K562 (cell line): Measurements from ENCODE around the gene FOXN1. TPM values are rescaled to one million over a fixed set of nuclear protein-coding genes. Genes with fewer than 3 reads are reported as not detected.
A peak's percentile ranks its signal among the peaks of the same experiment; 100 is the strongest.

ENCODE experiments used
- ATAC-seq: fragments of 200-7000 bp; cut with Tn5 transposase; 3 replicates; pipeline ENCODE4 v1.9.1; 2020; ENCODE audit warnings: moderate library complexity
- BruUV-seq: library from RNA; stranded (reverse); fragments of 400-500 nt; replicated peaks from 2 replicates; lab custom pipeline; 2021; lab: Mats Ljungman, UMichigan
- CTCF ChIA-PET: fragments of 300-600 bp; formaldehyde crosslinking; extraction: SDS; loops from one replicate; lab custom pipeline; 2021; ENCODE audit warnings: low intra/inter-chr PET ratio; lab: Yijun Ruan, JAX
- POLR2A ChIA-PET: fragments of 300-600, 350-650 bp; sonication (Branson Sonifier 250); formaldehyde crosslinking; extraction: SDS; loops from one replicate; lab custom pipeline; 2021; ENCODE audit warnings: antibody characterized with exemption, inconsistent platforms; lab: Yijun Ruan, JAX
- DNase-seq, 4 experiments: peaks; one replicate each; pipeline versions ENCODE4 v3.0.0 to v3.0.0-alpha.2; 2011 to 2018; ENCODE audit warnings: low spot score in 3 of 4, mixed read lengths in 3 of 4; ENCODE audit errors: extremely low read depth in 1 of 4
- FAIRE-seq: peaks from 2 replicates; lab custom pipeline; 2011; peaks lifted over from hg19 to GRCh38; lab: Jason Lieb, UNC
- H2AFZ ChIP-seq: 2 replicates; pipeline ENCODE4 v1.6.0; 2011; ENCODE audit warnings: low read depth, low read length, control low read depth, inconsistent platforms
- H3K27ac ChIP-seq: fragments of 200-600 bp; 3 replicates; pipeline ENCODE4 v1.8.0; 2011; ENCODE audit warnings: low read depth, mild to moderate bottlenecking, control low read depth, inconsistent platforms, low read length, moderate library complexity, mixed read lengths; ENCODE audit errors: extremely low read depth
- H3K27me3 ChIP-seq, 2 experiments: fragments of 300-600 bp in 1 of 2; 2 replicates in 1 of 2; 3 replicates in 1 of 2; pipeline versions ENCODE4 v1.6.0 to v1.8.0; 2011; ENCODE audit warnings: inconsistent platforms in 2 of 2, low read length in 2 of 2, mild to moderate bottlenecking in 1 of 2, mixed read lengths in 1 of 2, moderate library complexity in 1 of 2; ENCODE audit not compliant: control insufficient read depth in 2 of 2, insufficient read depth in 2 of 2
- H3K36me3 ChIP-seq: fragments of 300-600 bp; 3 replicates; pipeline ENCODE4 v1.8.0; 2011; ENCODE audit warnings: mild to moderate bottlenecking, low read length, inconsistent platforms; ENCODE audit not compliant: control insufficient read depth, insufficient read depth
- H3K4me1 ChIP-seq, 2 experiments: fragments of 200-600 bp in 1 of 2; replicated peaks in 1 of 2; 2 replicates in 1 of 2; 3 replicates in 1 of 2; pipeline versions ENCODE4 v1.5.1 to v1.8.0; 2011; ENCODE audit warnings: inconsistent platforms in 2 of 2, low read length in 2 of 2, mild to moderate bottlenecking in 1 of 2, mixed read lengths in 1 of 2, moderate library complexity in 1 of 2; ENCODE audit not compliant: control insufficient read depth in 2 of 2, insufficient read depth in 2 of 2
- H3K4me2 ChIP-seq: 2 replicates; pipeline ENCODE4 v1.6.1; 2011; ENCODE audit warnings: low read length, control low read depth, inconsistent platforms, mixed read lengths; ENCODE audit not compliant: insufficient read depth
- H3K4me3 ChIP-seq: fragments of 200-600 bp; sonication (generic), shearing (Covaris generic); 2 replicates; pipeline ENCODE4 v1.5.1; 2016; ENCODE audit warnings: control low read depth, inconsistent platforms
- H3K79me2 ChIP-seq: fragments of 200-600 bp; 3 replicates; pipeline ENCODE4 v1.8.0; 2011; ENCODE audit warnings: low read length, inconsistent platforms; ENCODE audit not compliant: control insufficient read depth, insufficient read depth
- H3K9ac ChIP-seq, 2 experiments: 2 replicates each; pipeline versions ENCODE4 v1.6.0 to v1.6.1; 2011; ENCODE audit warnings: low read depth in 2 of 2, low read length in 2 of 2, control low read depth in 1 of 2, inconsistent platforms in 1 of 2, mild to moderate bottlenecking in 1 of 2, mixed read lengths in 1 of 2; ENCODE audit not compliant: insufficient read depth in 1 of 2
- H3K9me1 ChIP-seq: one replicate; pipeline ENCODE4 v1.6.0; 2011; ENCODE audit warnings: inconsistent platforms, mild to moderate bottlenecking, low read length, moderate library complexity; ENCODE audit not compliant: control insufficient read depth, insufficient read depth
- H3K9me3 ChIP-seq: replicated peaks from 2 replicates; pipeline ENCODE4 v1.5.1; 2011; ENCODE audit warnings: low read depth, low read length, inconsistent platforms; ENCODE audit not compliant: control insufficient read depth, insufficient read depth
- H4K20me1 ChIP-seq: replicated peaks from 2 replicates; pipeline ENCODE4 v1.6.1; 2011; ENCODE audit warnings: low read length, inconsistent platforms, mixed read lengths; ENCODE audit not compliant: control insufficient read depth, insufficient read depth
- BRD4 ChIP-seq: fragments of 200-600 bp; sonication (generic); IDR thresholded peaks from 2 replicates; pipeline ENCODE4 v1.6.1; 2017; ENCODE audit warnings: inconsistent platforms
- DEAF1 ChIP-seq: fragments of 450-650 bp; formaldehyde crosslinking; IDR thresholded peaks from 2 replicates; pipeline ENCODE4 v1.4.0; 2020; ENCODE audit warnings: mild to moderate bottlenecking, moderate library complexity
- IRF2 ChIP-seq: sonication (generic); formaldehyde crosslinking; IDR thresholded peaks from 2 replicates; pipeline ENCODE4 v1.8.1; 2022; ENCODE audit warnings: mild to moderate bottlenecking, missing genetic modification reagents
- NCOR1 ChIP-seq: fragments of 450-650 bp; IDR thresholded peaks from 2 replicates; pipeline ENCODE4 v1.6.1; 2016; ENCODE audit warnings: mild to moderate bottlenecking, moderate library complexity
- PTRF ChIP-seq: fragments of 450-650 bp; IDR thresholded peaks from 2 replicates; pipeline ENCODE4 v1.6.1; 2016; ENCODE audit warnings: mild to moderate bottlenecking, missing genetic modification characterization, missing compliant biosample characterization
- REST ChIP-seq, 2 experiments: fragments of 450-650 bp; formaldehyde crosslinking in 1 of 2; IDR thresholded peaks; 2 replicates each; pipeline versions ENCODE4 v1.4.0 to v1.6.1; 2014 to 2020; ENCODE audit warnings: mild to moderate bottlenecking in 2 of 2, borderline replicate concordance in 1 of 2, low read depth in 1 of 2
- SIN3A ChIP-seq, 2 experiments: fragments of 150-350 bp in 1 of 2; IDR thresholded peaks; 2 replicates each; pipeline ENCODE4 v1.6.1; 2011 to 2016; ENCODE audit warnings: borderline replicate concordance in 2 of 2, low read depth in 2 of 2, low read length in 2 of 2, mild to moderate bottlenecking in 2 of 2, moderate library complexity in 2 of 2; ENCODE audit not compliant: control insufficient read depth in 1 of 2
- SRSF1 ChIP-seq: fragments of 200-400 bp; formaldehyde crosslinking; IDR thresholded peaks from 2 replicates; pipeline ENCODE4 v1.6.1; 2017; ENCODE audit warnings: mild to moderate bottlenecking, low read depth, low read length, moderate library complexity
- SRSF9 ChIP-seq: fragments of 200-400 bp; formaldehyde crosslinking; IDR thresholded peaks from 2 replicates; pipeline ENCODE4 v1.6.1; 2017; ENCODE audit warnings: low read depth, low read length, borderline replicate concordance
- ZNF175 ChIP-seq: fragments of 200-800 bp; sonication (Bioruptor generic); IDR thresholded peaks from 2 replicates; pipeline ENCODE4 v1.6.1; 2016; ENCODE audit warnings: low read depth, mild to moderate bottlenecking, missing genetic modification characterization, missing compliant biosample characterization
- WGBS: fragments of 100-300 bp; shearing (Covaris generic); methylation state at CpG from one replicate; pipeline ENCODE4 v1.1.6; 2016; ENCODE audit warnings: low coverage, mixed read lengths; ENCODE audit not compliant: insufficient coverage; ENCODE audit errors: missing lambda C conversion rate; 5-methylcytosine and 5-hydroxymethylcytosine counted together
- in situ Hi-C: fragments of 300-500 bp; cut with MboI; formaldehyde crosslinking; loops from 4 replicates; pipeline ENCODE4 v1.15.0; 2018; ENCODE audit warnings: inconsistent platforms, mixed read lengths
- intact Hi-C: fragments of 100-400 bp; cut with micrococcal nuclease; formaldehyde crosslinking; loops from 2 replicates; pipeline ENCODE4 v1.14.2; 2022
- polyA plus RNA-seq, 8 experiments: library from polyadenylated mRNA; depleted of rRNA in 4 of 8; stranded (reverse) in 5 of 8; unstranded in 3 of 8; fragments of >200 nt; fragmentation: Nextera tagmentation in 2 of 8; fragmentation: Illumina TruSeq in 1 of 8; extraction: Ambion mirVana in 2 of 8; extraction: Trizol in 1 of 8; gene quantifications; 2 replicates each; pipeline versions ENCODE4 v1.2.1 to v1.2.3, GENCODE V29; 2011 to 2014; ENCODE audit warnings: inconsistent platforms in 1 of 8, missing spikeins in 1 of 8
- total RNA-seq, 7 experiments: library from RNA; depleted of rRNA in 6 of 7; stranded (reverse); fragments of >200 nt in 6 of 7; fragmentation: Illumina TruSeq in 2 of 7; extraction: Trizol in 2 of 7; gene quantifications; 2 replicates each; pipeline versions ENCODE4 v1.2.1 to v1.2.3, GENCODE V29; 2011 to 2021; ENCODE audit warnings: low replicate concordance in 1 of 7

The FOXN1 gene
- total and polyA plus RNA-seq, 9 of the 15 experiments (the other 6 are each of a cell fraction or from before 2014, with no cell fraction given), result not detected

GRCh38 chr17:28577466-28577824 is 71.3 kb downstream of the FOXN1 start:
- Histone ChIP-seq H3K4me2 (peak overlapping the region; percentile 82), H3K9me3 (no peaks in the 10 kb centered on the region), H3K36me3 (peaks cover 79% of the 10 kb centered on the region), H2AFZ (peak overlapping the region; percentile 86), H3K27me3 (no peaks in the 10 kb centered on the region), H3K79me2 (peaks cover 23% of the 10 kb centered on the region), H4K20me1 (0 out of 2 replicates have a peak, but pooled peaks cover 10% of the 10 kb centered on the region), H3K9me1 (peaks cover 21% of the 10 kb centered on the region), H3K27ac (peak overlapping the region; percentile 91), H3K9ac (peak overlapping the region; percentile 70 to 79; a peak in 3 of 4 replicates), H3K4me3 (no peak overlapping the region), H3K4me1 (peaks cover 24 to 29% of the 10 kb centered on the region in 2 experiments)
- FAIRE-seq (no peak), DNase-seq (peak in 1 of 4 experiments; percentile 22), ATAC-seq (no peak)
- POLR2A ChIA-PET, result interaction anchor here (0.7 to 16.7 kb wide), 11 partner anchors 18 to 1015 kb away, joined by 3 to 274 read pairs (median 3); partner anchors contain the start of genes FLOT2 and SPAG5
- no TSS peak for BruUV-seq
- CTCF ChIA-PET, result interaction anchor here (0.6 kb wide), 1 partner anchor 56 kb away, joined by 3 read pairs; no protein-coding TSS in a partner anchor
- intact Hi-C loops (no loop called here), in situ Hi-C loops (loop anchor here (5.0 kb wide), 1 partner anchor 360 kb away; no protein-coding TSS in a partner anchor)
- WGBS, result 54% methylated on average over 3 of the region's 3 CpGs
- TF ChIP-seq IRF2 (CRISPR knock-in tag) (no peak), PTRF (tag) (0 out of 2 replicates have a peak, but pooled peaks have one; percentile 9), REST (IDR thresholded peaks at IDR 0.05; ENCODE audit: borderline replicate concordance) (no peak), REST (CRISPR knock-in tag; IDR thresholded peaks at IDR 0.05; ENCODE audit: low read depth) (no peak), BRD4 (no peak), SIN3A (IDR thresholded peaks at IDR 0.05; ENCODE audit: borderline replicate concordance in 2 of 2, control insufficient read depth in 1 of 2, low read depth in 2 of 2, low read length in 2 of 2) (no peak), ZNF175 (CRISPR knock-in tag) (peak; percentile 5; the same call in 1 of the 2 replicates), DEAF1 (CRISPR knock-in tag) (no peak), SRSF9 (no peak), SRSF1 (no peak), NCOR1 (no peak)
